Measurements from ENCODE around the gene ADM5. TPM values are rescaled to one million over a fixed set of nuclear protein-coding genes. Genes with fewer than 3 reads are reported as not detected.

ADM5 gene
- total and polyA plus RNA-seq, 10 donors: 1.4 to 14.2 (median 3.7) TPM

GRCh38 chr19:49739933-49740332, 50.5 kb downstream of the ADM5 start:
- Histone ChIP-seq H3K9me3 (no peaks in the 10 kb centered on the region), H3K4me3 (no peak overlapping the region), H3K27me3 (replicated peaks in 1 of 7) (no peaks in the 10 kb centered on the region), H3K36me3 (no peaks in the 10 kb centered on the region), H3K4me1 (no peaks in the 10 kb centered on the region), H3K27ac (no peak overlapping the region)
- 91 to 96% (median 95%) methylated on average over 6 to 10 of the region's 10 CpGs for WGBS, 5 donors
- no peak for DNase-seq
- TF ChIP-seq POLR2A (IDR thresholded peaks at IDR 0.05): no peak
- no peak for TF ChIP-seq POLR2AphosphoS5 (IDR thresholded peaks at IDR 0.05)
- intact Hi-C loops (cut with DNase I; ENCODE audit: low total_unique reads): no loop called here

Small RNA genes lying within 50 kb of the gene (microRNA-seq; reads per million reads assigned to microRNA genes)
- 0 to 0.70 (median 0.36) reads per million in 3 donors for gene MIR5088

Small RNA genes lying within 50 kb of the gene (small RNA-seq; reads per million reads assigned to genes)
- 0 to 0.06 (median 0) reads per million in 4 donors for gene MIR5088

Other genes with a start within 250 kb of the ADM5 start
- under 1 TPM in 2 of 7 donors, not detected in 5; 0.10 to 0.13 TPM for gene SLC17A7, start 248.1 kb upstream of the ADM5 start, total RNA-seq
- gene SLC17A7, start 248.1 kb upstream of the ADM5 start, polyA plus RNA-seq: under 1 TPM; 0.07 to 0.12 (median 0.10) TPM
- 10 to 100 TPM; 76.0 to 94.3 (median 86.1) TPM for gene PIH1D1, start 237.8 kb upstream of the ADM5 start, total RNA-seq
- 100 to 1,000 TPM in 2 of 3 donors, 10 to 100 TPM in 1; 85.3 to 140 (median 118) TPM for gene PIH1D1, start 237.8 kb upstream of the ADM5 start, polyA plus RNA-seq
- gene ALDH16A1, start 236.4 kb upstream of the ADM5 start, total RNA-seq: 10 to 100 TPM; 38.7 to 50.2 (median 45.8) TPM
- gene ALDH16A1, start 236.4 kb upstream of the ADM5 start, polyA plus RNA-seq: 10 to 100 TPM; 54.9 to 99.9 (median 94.9) TPM
- 10 to 100 TPM; 11.2 to 32.8 (median 24.1) TPM for gene FLT3LG, start 215.4 kb upstream of the ADM5 start, total RNA-seq
- 10 to 100 TPM; 16.4 to 26.4 (median 19.9) TPM for gene FLT3LG, start 215.4 kb upstream of the ADM5 start, polyA plus RNA-seq
- gene RPL13A, start 202.0 kb upstream of the ADM5 start, total RNA-seq: 1,000 to 10,000 TPM; 2,521 to 3,132 (median 2,768) TPM
- 1,000 to 10,000 TPM; 6,561 to 7,408 (median 7,261) TPM for gene RPL13A, start 202.0 kb upstream of the ADM5 start, polyA plus RNA-seq
- gene RPS11, start 193.2 kb upstream of the ADM5 start, total RNA-seq: 1,000 to 10,000 TPM; 1,555 to 3,509 (median 2,434) TPM
- gene RPS11, start 193.2 kb upstream of the ADM5 start, polyA plus RNA-seq: over 10,000 TPM in 2 of 3 donors, 1,000 to 10,000 TPM in 1; 8,326 to 12,835 (median 11,104) TPM
- gene FCGRT, start 176.9 kb upstream of the ADM5 start, total RNA-seq: 100 to 1,000 TPM; 273 to 616 (median 435) TPM
- gene FCGRT, start 176.9 kb upstream of the ADM5 start, polyA plus RNA-seq: 100 to 1,000 TPM; 144 to 364 (median 279) TPM
- gene RCN3, start 161.6 kb upstream of the ADM5 start, total RNA-seq: 10 to 100 TPM; 18.9 to 44.2 (median 42.8) TPM
- gene RCN3, start 161.6 kb upstream of the ADM5 start, polyA plus RNA-seq: 10 to 100 TPM; 25.0 to 99.2 (median 89.9) TPM
- 10 to 100 TPM; 58.6 to 73.8 (median 70.0) TPM for gene NOSIP, start 109.0 kb upstream of the ADM5 start, total RNA-seq
- 100 to 1,000 TPM; 129 to 152 (median 149) TPM for gene NOSIP, start 109.0 kb upstream of the ADM5 start, polyA plus RNA-seq
- gene PRRG2, start 108.3 kb upstream of the ADM5 start, total RNA-seq: 1 to 10 TPM in 5 of 7 donors, under 1 TPM in 2; 0.37 to 7.9 (median 1.3) TPM
- 1 to 10 TPM in 2 of 3 donors, under 1 TPM in 1; 0.91 to 2.3 (median 1.3) TPM for gene PRRG2, start 108.3 kb upstream of the ADM5 start, polyA plus RNA-seq
- gene PRR12, start 98.4 kb upstream of the ADM5 start, total RNA-seq: 10 to 100 TPM; 18.8 to 44.3 (median 34.6) TPM
- gene PRR12, start 98.4 kb upstream of the ADM5 start, polyA plus RNA-seq: 10 to 100 TPM in 1 of 3 donors, 1 to 10 TPM in 2; 3.7 to 21.4 (median 3.9) TPM
- gene RRAS, start 49.5 kb upstream of the ADM5 start, total RNA-seq: 10 to 100 TPM; 30.9 to 57.6 (median 44.4) TPM
- gene RRAS, start 49.5 kb upstream of the ADM5 start, polyA plus RNA-seq: 100 to 1,000 TPM in 1 of 3 donors, 10 to 100 TPM in 2; 66.5 to 106 (median 98.2) TPM
- 10 to 100 TPM; 21.9 to 66.2 (median 57.0) TPM for gene SCAF1, start 47.4 kb upstream of the ADM5 start, total RNA-seq
- 10 to 100 TPM in 1 of 3 donors, 1 to 10 TPM in 2; 7.5 to 21.3 (median 7.6) TPM for gene SCAF1, start 47.4 kb upstream of the ADM5 start, polyA plus RNA-seq
- gene IRF3, start 23.7 kb upstream of the ADM5 start, total RNA-seq: 100 to 1,000 TPM in 4 of 7 donors, 10 to 100 TPM in 3; 87.9 to 150 (median 127) TPM
- 100 to 1,000 TPM; 127 to 294 (median 276) TPM for gene IRF3, start 23.7 kb upstream of the ADM5 start, polyA plus RNA-seq
- gene BCL2L12, start 23.7 kb upstream of the ADM5 start, total RNA-seq: 10 to 100 TPM in 6 of 7 donors, 1 to 10 TPM in 1; 7.8 to 26.6 (median 16.3) TPM
- gene BCL2L12, start 23.7 kb upstream of the ADM5 start, polyA plus RNA-seq: 10 to 100 TPM; 26.5 to 36.7 (median 30.1) TPM
- 100 to 1,000 TPM; 108 to 136 (median 115) TPM for gene PRMT1, start 12.3 kb upstream of the ADM5 start, total RNA-seq
- gene PRMT1, start 12.3 kb upstream of the ADM5 start, polyA plus RNA-seq: 100 to 1,000 TPM; 114 to 175 (median 134) TPM
- 10 to 100 TPM in 5 of 7 donors, 1 to 10 TPM in 2; 6.8 to 17.0 (median 16.4) TPM for gene CPT1C, start 1.5 kb downstream of the ADM5 start, total RNA-seq
- gene CPT1C, start 1.5 kb downstream of the ADM5 start, polyA plus RNA-seq: 10 to 100 TPM in 2 of 3 donors, 1 to 10 TPM in 1; 5.2 to 15.7 (median 11.8) TPM
- 1 to 10 TPM in 1 of 7 donors, under 1 TPM in 2, not detected in 4; 0.37 to 2.1 (median 0.92) TPM for gene TSKS, start 73.7 kb downstream of the ADM5 start, total RNA-seq
- gene TSKS, start 73.7 kb downstream of the ADM5 start, polyA plus RNA-seq: 1 to 10 TPM in 1 of 3 donors, under 1 TPM in 2; 0.26 to 1.0 (median 0.85) TPM
- gene AP2A1, start 77.4 kb downstream of the ADM5 start, total RNA-seq: 100 to 1,000 TPM in 3 of 7 donors, 10 to 100 TPM in 4; 79.8 to 108 (median 95.4) TPM
- gene AP2A1, start 77.4 kb downstream of the ADM5 start, polyA plus RNA-seq: 10 to 100 TPM; 18.1 to 43.6 (median 19.0) TPM
- gene FUZ, start 123.7 kb downstream of the ADM5 start, total RNA-seq: 10 to 100 TPM; 10.7 to 22.1 (median 15.1) TPM
- gene FUZ, start 123.7 kb downstream of the ADM5 start, polyA plus RNA-seq: 10 to 100 TPM; 16.7 to 20.3 (median 16.9) TPM
- gene MED25, start 128.7 kb downstream of the ADM5 start, total RNA-seq: 10 to 100 TPM; 29.4 to 61.0 (median 50.7) TPM
- 10 to 100 TPM; 26.6 to 42.7 (median 35.3) TPM for gene MED25, start 128.7 kb downstream of the ADM5 start, polyA plus RNA-seq
- 100 to 1,000 TPM in 3 of 7 donors, 10 to 100 TPM in 4; 69.6 to 127 (median 98.4) TPM for gene PTOV1, start 161.6 kb downstream of the ADM5 start, total RNA-seq
- 100 to 1,000 TPM in 1 of 3 donors, 10 to 100 TPM in 2; 61.4 to 120 (median 70.9) TPM for gene PTOV1, start 161.6 kb downstream of the ADM5 start, polyA plus RNA-seq
- 100 to 1,000 TPM in 5 of 7 donors, 10 to 100 TPM in 2; 80.9 to 203 (median 111) TPM for gene PNKP, start 178.0 kb downstream of the ADM5 start, total RNA-seq
- 100 to 1,000 TPM in 1 of 3 donors, 10 to 100 TPM in 2; 36.6 to 135 (median 66.2) TPM for gene PNKP, start 178.0 kb downstream of the ADM5 start, polyA plus RNA-seq
- gene AKT1S1, start 187.8 kb downstream of the ADM5 start, total RNA-seq: 10 to 100 TPM in 6 of 7 donors, 1 to 10 TPM in 1; 8.7 to 27.8 (median 20.1) TPM
- gene AKT1S1, start 187.8 kb downstream of the ADM5 start, polyA plus RNA-seq: 10 to 100 TPM; 11.6 to 24.8 (median 13.9) TPM
- gene TBC1D17, start 188.1 kb downstream of the ADM5 start, total RNA-seq: 10 to 100 TPM; 26.8 to 53.5 (median 38.2) TPM
- gene TBC1D17, start 188.1 kb downstream of the ADM5 start, polyA plus RNA-seq: 10 to 100 TPM; 20.8 to 39.8 (median 34.9) TPM
- gene IL4I1, start 207.3 kb downstream of the ADM5 start, total RNA-seq: 10 to 100 TPM in 1 of 7 donors, 1 to 10 TPM in 6; 1.1 to 20.2 (median 2.8) TPM
- gene IL4I1, start 207.3 kb downstream of the ADM5 start, polyA plus RNA-seq: 1 to 10 TPM; 3.9 to 9.3 (median 6.4) TPM
- 10 to 100 TPM; 10.2 to 45.8 (median 22.8) TPM for gene ATF5, start 239.6 kb downstream of the ADM5 start, total RNA-seq
- gene ATF5, start 239.6 kb downstream of the ADM5 start, polyA plus RNA-seq: 10 to 100 TPM; 14.6 to 36.6 (median 16.8) TPM
- 10 to 100 TPM; 41.1 to 60.9 (median 51.4) TPM for gene NUP62, start 239.9 kb downstream of the ADM5 start, total RNA-seq
- 10 to 100 TPM; 17.3 to 35.1 (median 18.4) TPM for gene NUP62, start 239.9 kb downstream of the ADM5 start, polyA plus RNA-seq

Data from spleen (tissue), 11 donors.